IMR-90 (cell line): ENCODE data around the gene HECTD2. TPM values are rescaled to one million over a fixed set of nuclear protein-coding genes. Genes with fewer than 3 reads are reported as not detected.

Source experiments
- ATAC-seq: fragments of 200-7000 bp; cut with Tn5 transposase; 2 replicates; pipeline ENCODE4 v1.9.1; 2020; ENCODE audit warnings: low read depth, mild to moderate bottlenecking, moderate library complexity
- Bru-seq: library from RNA; stranded (reverse); fragments of 400-500 nt; gene quantifications from one replicate; lab custom pipeline; 2021; lab: Mats Ljungman, UMichigan
- BruChase-seq, 2 experiments: library from RNA; stranded (reverse); fragments of 400-500 nt; gene quantifications; one replicate each; lab custom pipeline; 2021; lab: Mats Ljungman, UMichigan
- BruUV-seq: library from RNA; stranded (reverse); fragments of 400-500 nt; replicated peaks from 2 replicates; lab custom pipeline; 2021; lab: Mats Ljungman, UMichigan
- CTCF ChIA-PET: fragments of 300-600 bp; formaldehyde crosslinking; extraction: SDS; loops from one replicate; lab custom pipeline; 2021; ENCODE audit warnings: antibody characterized with exemption; lab: Yijun Ruan, JAX
- POLR2A ChIA-PET: fragments of 300-600 bp; sonication (Branson Sonifier 250); formaldehyde crosslinking; loops from one replicate; lab custom pipeline; 2022; ENCODE audit warnings: antibody characterized with exemption; ENCODE audit not compliant: unreplicated experiment; lab: Charles Lee
- DNase-seq: peaks from one replicate; pipeline ENCODE4 v3.0.0; 2013
- H2AFZ ChIP-seq: replicated peaks from 2 replicates; pipeline ENCODE3; 2013; ENCODE audit warnings: low read length, mild to moderate bottlenecking; ENCODE audit not compliant: poor library complexity
- H2AK5ac ChIP-seq: 2 replicates; pipeline ENCODE4 v1.6.1; 2013; ENCODE audit warnings: low read depth, low read length, inconsistent platforms
- H2AK9ac ChIP-seq: replicated peaks from 2 replicates; pipeline ENCODE3; 2013; ENCODE audit warnings: mild to moderate bottlenecking, low read depth, low read length, moderate library complexity; ENCODE audit not compliant: poor library complexity
- H2BK120ac ChIP-seq: 2 replicates; pipeline ENCODE4 v1.6.1; 2013; ENCODE audit warnings: low read depth, low read length, inconsistent platforms
- H2BK15ac ChIP-seq: 3 replicates; pipeline ENCODE4 v1.6.1; 2013; ENCODE audit warnings: low read depth, low read length, inconsistent platforms
- H2BK20ac ChIP-seq: 2 replicates; pipeline ENCODE4 v1.6.1; 2013; ENCODE audit warnings: low read depth, mild to moderate bottlenecking, inconsistent platforms, low read length, moderate library complexity
- H2BK5ac ChIP-seq: 2 replicates; pipeline ENCODE4 v1.6.1; 2013; ENCODE audit warnings: mild to moderate bottlenecking, low read depth, low read length, inconsistent platforms; ENCODE audit not compliant: poor library complexity, severe bottlenecking
- H3K14ac ChIP-seq: replicated peaks from 2 replicates; pipeline ENCODE4 v1.6.1; 2013; ENCODE audit warnings: low read depth, low read length, inconsistent platforms
- H3K18ac ChIP-seq: 2 replicates; pipeline ENCODE4 v1.6.1; 2013; ENCODE audit warnings: low read depth, low read length, control low read depth
- H3K23ac ChIP-seq: 2 replicates; pipeline ENCODE4 v1.6.1; 2013; ENCODE audit warnings: low read depth, low read length, inconsistent platforms
- H3K27ac ChIP-seq: 2 replicates; pipeline ENCODE4 v1.5.1; 2013; ENCODE audit warnings: mild to moderate bottlenecking, control low read depth, low read length; ENCODE audit not compliant: insufficient read depth
- H3K27me3 ChIP-seq: 2 replicates; pipeline ENCODE4 v1.6.1; 2013; ENCODE audit warnings: low read length; ENCODE audit not compliant: control insufficient read depth, insufficient read depth
- H3K36me3 ChIP-seq: 2 replicates; pipeline ENCODE4 v1.6.1; 2013; ENCODE audit warnings: low read length, mixed read lengths; ENCODE audit not compliant: control insufficient read depth, insufficient read depth
- H3K4ac ChIP-seq: 2 replicates; pipeline ENCODE4 v1.6.1; 2013; ENCODE audit warnings: low read depth, low read length, inconsistent platforms
- H3K4me1 ChIP-seq: 2 replicates; pipeline ENCODE4 v1.6.1; 2013; ENCODE audit warnings: low read length, mixed read lengths; ENCODE audit not compliant: control insufficient read depth, insufficient read depth
- H3K4me2 ChIP-seq: 2 replicates; pipeline ENCODE4 v1.6.1; 2013; ENCODE audit warnings: low read depth, mild to moderate bottlenecking, control low read depth, low read length, moderate library complexity
- H3K4me3 ChIP-seq: 2 replicates; pipeline ENCODE4 v1.5.1; 2013; ENCODE audit warnings: low read depth, mild to moderate bottlenecking, control low read depth, low read length, moderate library complexity; ENCODE audit not compliant: insufficient read depth
- H3K56ac ChIP-seq: 2 replicates; pipeline ENCODE4 v1.6.1; 2013; ENCODE audit warnings: low read length, inconsistent platforms; ENCODE audit not compliant: insufficient read depth; ENCODE audit errors: extremely low read depth
- H3K79me1 ChIP-seq, 2 experiments: 2 replicates each; pipeline ENCODE4 v1.6.1; 2013; ENCODE audit warnings: low read length in 2 of 2, inconsistent platforms in 1 of 2, low read depth in 1 of 2
- H3K9ac ChIP-seq: 2 replicates; pipeline ENCODE4 v1.6.1; 2013; ENCODE audit warnings: low read depth, low read length, control low read depth
- H3K9me1 ChIP-seq: 2 replicates; pipeline ENCODE4 v1.6.1; 2013; ENCODE audit warnings: low read length, inconsistent platforms; ENCODE audit not compliant: insufficient read depth
- H3K9me3 ChIP-seq: 2 replicates; pipeline ENCODE4 v1.6.1; 2013; ENCODE audit warnings: low read length; ENCODE audit not compliant: control insufficient read depth, insufficient read depth
- H4K20me1 ChIP-seq: 2 replicates; pipeline ENCODE4 v1.6.1; 2013; ENCODE audit warnings: low read length, inconsistent platforms; ENCODE audit not compliant: insufficient read depth
- H4K5ac ChIP-seq: 2 replicates; pipeline ENCODE4 v1.6.1; 2013; ENCODE audit warnings: mild to moderate bottlenecking, low read depth, low read length, control low read depth
- H4K8ac ChIP-seq, 2 experiments: 2 replicates each; pipeline ENCODE4 v1.6.1; 2013; ENCODE audit warnings: low read depth in 2 of 2, low read length in 2 of 2, control low read depth in 1 of 2, inconsistent platforms in 1 of 2
- H4K91ac ChIP-seq: 2 replicates; pipeline ENCODE4 v1.6.1; 2013; ENCODE audit warnings: low read depth, low read length, inconsistent platforms; ENCODE audit not compliant: insufficient read depth
- BHLHE40 ChIP-seq: fragments of 150-350 bp; IDR thresholded peaks from 2 replicates; pipeline ENCODE4 v1.6.1; 2016; ENCODE audit warnings: mild to moderate bottlenecking, low read depth, low read length
- CHD1 ChIP-seq: IDR thresholded peaks from 2 replicates; pipeline ENCODE4 v1.6.1; 2012; ENCODE audit warnings: low read depth, low read length, improper control_type of control experiment
- FOS ChIP-seq: fragments of 150-350 bp; IDR thresholded peaks from 2 replicates; pipeline ENCODE4 v1.6.1; 2016; ENCODE audit warnings: low read depth, low read length
- MXI1 ChIP-seq: IDR thresholded peaks from 2 replicates; pipeline ENCODE4 v1.6.1; 2012; ENCODE audit warnings: low read depth, mild to moderate bottlenecking, low read length, moderate library complexity, borderline replicate concordance
- POLR2A ChIP-seq: IDR thresholded peaks from 2 replicates; pipeline ENCODE4 v1.6.1; 2012; ENCODE audit warnings: mild to moderate bottlenecking, low read depth, low read length
- RCOR1 ChIP-seq: IDR thresholded peaks from 2 replicates; pipeline ENCODE4 v1.6.1; 2012; ENCODE audit warnings: mild to moderate bottlenecking, low read length, improper control_type of control experiment; ENCODE audit not compliant: insufficient replicate concordance
- SMC3 ChIP-seq: fragments of 150-350 bp; IDR thresholded peaks from 2 replicates; pipeline ENCODE4 v1.6.1; 2016; ENCODE audit warnings: low read depth, mild to moderate bottlenecking, antibody characterized with exemption, low read length, moderate library complexity
- WGBS, 2 experiments: methylation state at CpG; one replicate each; pipeline versions ENCODE4 v1.1.5 to v1.1.7; 2013; ENCODE audit warnings: missing lambda C conversion rate in 2 of 2; ENCODE audit not compliant: insufficient read length in 1 of 2; ENCODE audit errors: extremely low coverage in 2 of 2; 5-methylcytosine and 5-hydroxymethylcytosine counted together
- dilution Hi-C: fragments of 300-500 bp; cut with HindIII; formaldehyde crosslinking; loops from one replicate; pipeline ENCODE4 v1.14.3; 2018; ENCODE audit warnings: low sequenced_read_pairs; ENCODE audit not compliant: unreplicated experiment
- in situ Hi-C: fragments of 300-500 bp; cut with MboI; formaldehyde crosslinking; loops from 3 replicates; pipeline ENCODE4 v1.14.3; 2019; ENCODE audit warnings: low sequenced_read_pairs, inconsistent platforms, mixed read lengths
- intact Hi-C: fragments of 100-400 bp; cut with micrococcal nuclease; formaldehyde crosslinking; loops from 2 replicates; pipeline ENCODE4 v1.10.0; 2022
- long read RNA-seq: library from polyadenylated mRNA; unstranded; transcript quantifications from one replicate; pipeline ENCODE4 v2.0.0, GENCODE V29; 2021; ENCODE audit not compliant: unreplicated experiment
- polyA plus RNA-seq, 3 experiments: library from polyadenylated mRNA; depleted of rRNA; stranded (reverse); fragments of >200 nt; gene quantifications; 2 replicates each; pipeline ENCODE4 v1.2.3, GENCODE V29; 2012; ENCODE audit warnings: low replicate concordance in 1 of 3
- total RNA-seq: library from RNA; depleted of rRNA; stranded (reverse); fragments of >200 nt; gene quantifications from 2 replicates; pipeline ENCODE4 v1.2.3, GENCODE V29; 2012; rRNA removed
- TF ChIP-seq, protein P1 (sequence below): fragments of 150-350 bp; IDR thresholded peaks from 2 replicates; pipeline ENCODE4 v1.6.1; 2017; ENCODE audit warnings: mild to moderate bottlenecking, antibody characterized with exemption, low read length, low read depth
- TF ChIP-seq, protein P2 (sequence below): conservative IDR thresholded peaks from 2 replicates; pipeline ENCODE4 v1.5.1; 2012; ENCODE audit warnings: mild to moderate bottlenecking, low read depth, low read length, improper control_type of control experiment

The HECTD2 gene, protein sequence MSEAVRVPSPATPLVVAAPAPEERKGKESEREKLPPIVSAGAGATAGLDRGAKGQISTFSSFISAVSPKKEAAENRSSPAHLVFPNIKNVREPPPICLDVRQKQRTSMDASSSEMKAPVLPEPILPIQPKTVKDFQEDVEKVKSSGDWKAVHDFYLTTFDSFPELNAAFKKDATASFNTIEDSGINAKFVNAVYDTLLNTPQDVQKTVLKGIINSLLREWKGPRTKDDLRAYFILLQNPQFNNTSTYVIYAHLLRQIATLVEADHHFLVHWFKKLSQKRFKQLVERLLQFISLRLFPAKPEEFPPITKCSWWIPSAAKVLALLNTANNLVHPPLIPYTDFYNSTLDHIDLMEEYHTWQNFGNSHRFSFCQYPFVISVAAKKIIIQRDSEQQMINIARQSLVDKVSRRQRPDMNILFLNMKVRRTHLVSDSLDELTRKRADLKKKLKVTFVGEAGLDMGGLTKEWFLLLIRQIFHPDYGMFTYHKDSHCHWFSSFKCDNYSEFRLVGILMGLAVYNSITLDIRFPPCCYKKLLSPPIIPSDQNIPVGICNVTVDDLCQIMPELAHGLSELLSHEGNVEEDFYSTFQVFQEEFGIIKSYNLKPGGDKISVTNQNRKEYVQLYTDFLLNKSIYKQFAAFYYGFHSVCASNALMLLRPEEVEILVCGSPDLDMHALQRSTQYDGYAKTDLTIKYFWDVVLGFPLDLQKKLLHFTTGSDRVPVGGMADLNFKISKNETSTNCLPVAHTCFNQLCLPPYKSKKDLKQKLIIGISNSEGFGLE
- total RNA-seq (5.9 and 10.3 TPM in 2 replicates), polyA plus RNA-seq (2012; rRNA removed) (3.2 and 5.2 TPM in 2 replicates), Bru-seq, nascent RNA (percentile 75 among the genes with signal in this experiment), BruChase-seq, experiment 1, labeled RNA remaining after a 6-hour chase (percentile 71 among the genes with signal in this experiment), BruChase-seq, experiment 2, labeled RNA remaining after a 2-hour chase (percentile 84 among the genes with signal in this experiment)
- 0.97 and 1.2 TPM in 2 replicates for polyA plus RNA-seq (2012; cell fraction: cytosol; rRNA removed)
- polyA plus RNA-seq (2012; cell fraction: nucleus; rRNA removed; ENCODE audit: low replicate concordance), result 2.9 and 22.5 TPM in 2 replicates
- long read RNA-seq, full-length matches to known transcripts, result 2 of 12 reads
- long read RNA-seq, partial matches to known transcripts, result 8 of 12 reads
- long read RNA-seq, other reads (novel, unspliced or antisense), result 2 of 12 reads

DNA sequence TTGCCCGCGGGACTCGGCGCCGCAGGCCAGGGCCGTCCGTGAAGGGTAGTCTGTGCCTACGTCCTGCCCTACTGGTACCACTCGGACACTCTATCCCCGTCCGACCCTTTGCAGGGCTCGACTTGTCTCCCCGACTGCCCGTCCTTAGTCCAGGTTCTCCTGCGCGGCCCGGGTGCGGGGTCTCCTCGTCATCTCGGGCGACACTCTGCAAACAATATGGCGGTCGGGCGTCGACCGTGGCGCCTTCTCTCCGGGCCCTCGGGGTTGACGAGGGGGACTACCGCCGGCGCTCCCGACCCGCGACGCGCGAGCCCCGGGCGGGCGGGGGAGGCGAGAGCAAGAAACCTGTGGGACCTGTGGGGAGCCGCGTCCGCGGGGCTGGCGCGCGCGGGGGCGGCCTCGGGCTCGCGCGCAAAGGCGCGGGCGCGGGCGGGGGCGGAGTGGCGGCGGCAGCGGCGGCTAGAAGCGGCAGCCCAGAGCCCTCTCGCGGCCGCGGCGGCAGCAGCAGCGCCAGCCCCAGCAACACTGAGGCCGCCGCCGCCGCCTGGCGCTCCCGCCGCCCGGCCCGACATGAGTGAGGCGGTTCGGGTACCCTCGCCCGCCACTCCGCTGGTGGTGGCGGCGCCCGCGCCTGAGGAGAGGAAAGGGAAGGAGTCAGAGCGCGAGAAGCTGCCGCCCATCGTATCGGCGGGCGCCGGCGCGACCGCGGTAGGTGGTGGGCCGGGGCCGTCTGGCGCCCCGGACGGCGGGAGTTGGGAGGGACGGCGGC lies at the start of gene HECTD2:
HECTD2 (plus strand) TSS at position 476 of the 769 bp plus-strand sequence; CDS start at position 571, 95 bp downstream.
- Histone ChIP-seq H2AFZ (peak within 1 kb of the TSS; percentile 98), H3K27ac (peak within 1 kb of the TSS; percentile 98), H3K27me3 (no peaks in the 10 kb centered on the region), H3K9ac (peak within 1 kb of the TSS; percentile 92), H3K4me2 (peak within 1 kb of the TSS; percentile 93), H2AK9ac (peak within 1 kb of the TSS; percentile 90), H3K4me1 (no peaks in the 10 kb centered on the region), H2BK120ac (peak within 1 kb of the TSS; percentile 73), H3K9me1 (no peaks in the 10 kb centered on the region), H4K91ac (peak within 1 kb of the TSS; percentile 97), H3K56ac (peak within 1 kb of the TSS; percentile 85), H3K9me3 (no peaks in the 10 kb centered on the region), H3K4ac (peak within 1 kb of the TSS; percentile 98), H3K23ac (peak within 1 kb of the TSS; percentile 99), H2BK5ac (peak within 1 kb of the TSS; percentile 90), H4K5ac (peak within 1 kb of the TSS; percentile 93), H2BK20ac (0 out of 2 replicates have a peak within 1 kb of the TSS, but pooled peaks have one; percentile 15), H4K8ac (peak within 1 kb of the TSS; percentile 96 to 99), H3K18ac (peak within 1 kb of the TSS; percentile 89), H3K4me3 (peak within 1 kb of the TSS; percentile 83), H2AK5ac (peak within 1 kb of the TSS; percentile 57), H3K36me3 (no peaks in the 10 kb centered on the region), H3K79me1 (peaks cover 17 to 31% of the 10 kb centered on the region in 2 experiments; a peak in 3 of 4 replicates), H2BK15ac (peak within 1 kb of the TSS; percentile 89; the same call in 1 of the 3 replicates), H4K20me1 (no peaks in the 10 kb centered on the region), H3K14ac (peak within 1 kb of the TSS; percentile 98)
- in situ Hi-C loops (no loop called here), intact Hi-C loops (loop anchor here (1.0 to 5.0 kb wide), 4 partner anchors 112 to 347 kb away; partner anchors contain the start of gene PPP1R3C), dilution Hi-C loops (no loop called here)
- BruUV-seq, result no TSS peak
- 0% methylated on average over 28 of the region's 111 CpGs; no CpG with 5 or more reads in 1 of the 2 experiments for WGBS, 2 experiments
- DNase-seq, result peak; percentile 65
- ChIA-PET POLR2A (interaction anchor here (0.6 kb wide), 1 partner anchor 85 kb away, joined by 3 read pairs; no protein-coding TSS in a partner anchor), CTCF (interaction anchor here (1.3 kb wide), 1 partner anchor 20 kb away, joined by 7 read pairs; no protein-coding TSS in a partner anchor)
- peak; percentile 80 for ATAC-seq
- TF ChIP-seq BHLHE40 (no peak), FOS (no peak), SMC3 (0 out of 2 replicates have a peak, but pooled peaks have one; percentile 15), MXI1 (no peak), RCOR1 (no peak), POLR2A (peak; percentile 64; the same call in 1 of the 2 replicates), CHD1 (no peak)
- TF ChIP-seq, protein P1, sequence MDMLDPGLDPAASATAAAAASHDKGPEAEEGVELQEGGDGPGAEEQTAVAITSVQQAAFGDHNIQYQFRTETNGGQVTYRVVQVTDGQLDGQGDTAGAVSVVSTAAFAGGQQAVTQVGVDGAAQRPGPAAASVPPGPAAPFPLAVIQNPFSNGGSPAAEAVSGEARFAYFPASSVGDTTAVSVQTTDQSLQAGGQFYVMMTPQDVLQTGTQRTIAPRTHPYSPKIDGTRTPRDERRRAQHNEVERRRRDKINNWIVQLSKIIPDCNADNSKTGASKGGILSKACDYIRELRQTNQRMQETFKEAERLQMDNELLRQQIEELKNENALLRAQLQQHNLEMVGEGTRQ, result no peak
- TF ChIP-seq, protein P2, sequence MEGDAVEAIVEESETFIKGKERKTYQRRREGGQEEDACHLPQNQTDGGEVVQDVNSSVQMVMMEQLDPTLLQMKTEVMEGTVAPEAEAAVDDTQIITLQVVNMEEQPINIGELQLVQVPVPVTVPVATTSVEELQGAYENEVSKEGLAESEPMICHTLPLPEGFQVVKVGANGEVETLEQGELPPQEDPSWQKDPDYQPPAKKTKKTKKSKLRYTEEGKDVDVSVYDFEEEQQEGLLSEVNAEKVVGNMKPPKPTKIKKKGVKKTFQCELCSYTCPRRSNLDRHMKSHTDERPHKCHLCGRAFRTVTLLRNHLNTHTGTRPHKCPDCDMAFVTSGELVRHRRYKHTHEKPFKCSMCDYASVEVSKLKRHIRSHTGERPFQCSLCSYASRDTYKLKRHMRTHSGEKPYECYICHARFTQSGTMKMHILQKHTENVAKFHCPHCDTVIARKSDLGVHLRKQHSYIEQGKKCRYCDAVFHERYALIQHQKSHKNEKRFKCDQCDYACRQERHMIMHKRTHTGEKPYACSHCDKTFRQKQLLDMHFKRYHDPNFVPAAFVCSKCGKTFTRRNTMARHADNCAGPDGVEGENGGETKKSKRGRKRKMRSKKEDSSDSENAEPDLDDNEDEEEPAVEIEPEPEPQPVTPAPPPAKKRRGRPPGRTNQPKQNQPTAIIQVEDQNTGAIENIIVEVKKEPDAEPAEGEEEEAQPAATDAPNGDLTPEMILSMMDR, result peak; percentile 57
